OCI-LY1 (cell line): ENCODE data around the gene ZSCAN5A.

Experiments
- CTCF ChIP-seq: fragments of 200-600 bp; sonication (generic), shearing (Covaris generic); IDR thresholded peaks from 2 replicates; pipeline ENCODE4 v1.5.1; 2017; ENCODE audit warnings: mild to moderate bottlenecking, antibody characterized with exemption, low read length, moderate library complexity, mixed read lengths
- EZH2 ChIP-seq: fragments of 200-600 bp; sonication (generic), shearing (Covaris generic); IDR thresholded peaks from 2 replicates; pipeline ENCODE4 v1.8.0; 2017; ENCODE audit warnings: borderline replicate concordance, mixed run types, mild to moderate bottlenecking, antibody characterized with exemption, low read length, moderate library complexity, mixed read lengths

GRCh38 chr19:56284746-56285145, 29.9 kb downstream of the ZSCAN5A start:
- TF ChIP-seq CTCF, result no peak
- TF ChIP-seq EZH2, result no peak
